NOMO-1 (cell line): Measurements from ENCODE around the gene GNA15.

ENCODE experiments used
- DNase-seq, 2 experiments: peaks; one replicate each; lab custom pipeline; 2025; ENCODE audit not compliant: unreplicated experiment in 2 of 2; lab: John Stamatoyannopoulos, UW

Gene GNA15

GRCh38 chr19:3206216-3206953, 70.6 kb downstream of the GNA15 start:
- no peak for DNase-seq

GRCh38 chr19:3207461-3208242, 71.8 kb downstream of the GNA15 start:
- no peak for DNase-seq

- DNase-seq = no peak
Measured at GRCh38 chr19:3208317-3209207, 72.7 kb downstream of the GNA15 start.

- peak; percentile 23 to 28 for DNase-seq
Measured at GRCh38 chr19:3210347-3211017, 74.6 kb downstream of the GNA15 start.

GRCh38 chr19:3211191-3211590, 75.4 kb downstream of the GNA15 start:
- no peak for DNase-seq

GRCh38 chr19:3213159-3213558, 77.3 kb downstream of the GNA15 start:
- DNase-seq = no peak
